IPS-18c (cell line): ENCODE data around the gene HACL1.
"Not testable (repeated sequence)": the region's sequence is repeated elsewhere in the genome, so short reads cannot be mapped to it uniquely, and the experiment has no call there.

Experiments used
- H3K4me3 ChIP-seq: 2 replicates; pipeline ENCODE4 v1.7.0; 2013; ENCODE audit warnings: low read depth, mild to moderate bottlenecking, low read length, moderate library complexity; ENCODE audit not compliant: insufficient read depth
- H3K9me3 ChIP-seq: one replicate; pipeline ENCODE4 v1.6.1; 2013; ENCODE audit warnings: mild to moderate bottlenecking, low read length, moderate library complexity; ENCODE audit not compliant: control insufficient read depth, insufficient read depth

HACL1 gene

GRCh38 chr3:15551902-15552301, 49.5 kb downstream of the HACL1 start:
- H3K4me3 ChIP-seq = no peak overlapping the region
- no peaks in the 10 kb centered on the region for H3K9me3 ChIP-seq

- Histone ChIP-seq H3K9me3 (no peaks in the 10 kb centered on the region), H3K4me3 (no peak overlapping the region)
Measured at GRCh38 chr3:15549846-15550245, 51.5 kb downstream of the HACL1 start.

- H3K4me3 ChIP-seq = no peak overlapping the region
Measured at GRCh38 chr3:15542614-15543013, 58.8 kb downstream of the HACL1 start.

GRCh38 chr3:15541371-15541770, 60.0 kb downstream of the HACL1 start:
- H3K9me3 ChIP-seq = no peaks in the 10 kb centered on the region
- H3K4me3 ChIP-seq = no peak overlapping the region

More at GRCh38 chr3:15542614-15543013, 58.8 kb downstream of the HACL1 start:
- H3K9me3 ChIP-seq = no peaks in the 10 kb centered on the region

GRCh38 chr3:15539066-15539465, 62.3 kb downstream of the HACL1 start:
- Histone ChIP-seq H3K4me3 (no peak overlapping the region), H3K9me3 (no peaks in the 10 kb centered on the region)

- no peak overlapping the region for H3K4me3 ChIP-seq
- H3K9me3 ChIP-seq = no peaks in the 10 kb centered on the region
Measured at GRCh38 chr3:15538345-15538744, 63.0 kb downstream of the HACL1 start.

GRCh38 chr3:15536856-15537255, 64.5 kb downstream of the HACL1 start:
- no peaks in the 10 kb centered on the region for H3K9me3 ChIP-seq
- H3K4me3 ChIP-seq = no peak overlapping the region

GRCh38 chr3:15535732-15536131, 65.6 kb downstream of the HACL1 start:
- Histone ChIP-seq H3K9me3 (no peaks in the 10 kb centered on the region), H3K4me3 (no peak overlapping the region)

- H3K4me3 ChIP-seq, H3K9me3 ChIP-seq: not testable (repeated sequence)
Measured at GRCh38 chr3:15532614-15533013, 68.8 kb downstream of the HACL1 start.

- H3K4me3 ChIP-seq = no peak overlapping the region
- H3K9me3 ChIP-seq = no peaks in the 10 kb centered on the region
Measured at GRCh38 chr3:15531346-15531745, 70.0 kb downstream of the HACL1 start.

GRCh38 chr3:15528854-15529537, 72.4 kb downstream of the HACL1 start:
- no peaks in the 10 kb centered on the region for H3K9me3 ChIP-seq

GRCh38 chr3:15527031-15527459, 74.3 kb downstream of the HACL1 start:
- Histone ChIP-seq H3K4me3 (no peak overlapping the region), H3K9me3 (no peaks in the 10 kb centered on the region)

More at GRCh38 chr3:15528854-15529537, 72.4 kb downstream of the HACL1 start:
- H3K4me3 ChIP-seq = no peak overlapping the region

- no peak overlapping the region for H3K4me3 ChIP-seq
- no peaks in the 10 kb centered on the region for H3K9me3 ChIP-seq
Measured at GRCh38 chr3:15525790-15526189, 75.6 kb downstream of the HACL1 start.

GRCh38 chr3:15523660-15524417, 77.5 kb downstream of the HACL1 start:
- H3K9me3 ChIP-seq = no peaks in the 10 kb centered on the region
- H3K4me3 ChIP-seq = no peak overlapping the region

- Histone ChIP-seq H3K9me3 (no peaks in the 10 kb centered on the region), H3K4me3 (no peak overlapping the region)
Measured at GRCh38 chr3:15522016-15522415, 79.4 kb downstream of the HACL1 start.

- Histone ChIP-seq H3K4me3 (no peak within 1 kb of the TSS), H3K9me3 (no peaks in the 10 kb centered on the region)
Measured at GRCh38 chr3:15521573-15521965, 79.8 kb downstream of the HACL1 start, which contains the start of gene COLQ. Gene COLQ (minus strand): TSS chr3:15521706. CDS start chr3:15521625, 81 bp downstream.

- H3K4me3 ChIP-seq = no peak overlapping the region
- H3K9me3 ChIP-seq = no peaks in the 10 kb centered on the region
Measured at GRCh38 chr3:15520804-15521572, 80.4 kb downstream of the HACL1 start.

GRCh38 chr3:15520185-15520584, 81.2 kb downstream of the HACL1 start:
- no peak overlapping the region for H3K4me3 ChIP-seq
- H3K9me3 ChIP-seq = no peaks in the 10 kb centered on the region
